RPMI8226 (cell line): ENCODE measurements around the gene C1orf159.
A peak's percentile ranks its signal among the peaks of the same experiment; 100 is the strongest.
"Not testable (repeated sequence)": the region's sequence is repeated elsewhere in the genome, so short reads cannot be mapped to it uniquely, and the experiment has no call there.

Experiments
- DNase-seq: peaks from one replicate; pipeline ENCODE4 v3.0.0-alpha.2; 2015

Gene C1orf159

GRCh38 chr1:1148569-1148968, 32.7 kb upstream of the C1orf159 start:
- DNase-seq: no peak

- DNase-seq: no peak
Observed at GRCh38 chr1:1148061-1148460, 32.2 kb upstream of the C1orf159 start.

- DNase-seq: no peak
Observed at GRCh38 chr1:1146596-1146995, 30.7 kb upstream of the C1orf159 start.

GRCh38 chr1:1146026-1146425, 30.1 kb upstream of the C1orf159 start:
- no peak for DNase-seq

GRCh38 chr1:1145547-1145914, 29.6 kb upstream of the C1orf159 start:
- no peak for DNase-seq

- no peak for DNase-seq
Observed at GRCh38 chr1:1144843-1145546, 29.1 kb upstream of the C1orf159 start.

- DNase-seq: peak; percentile 96
Observed at GRCh38 chr1:1144122-1144842, 28.4 kb upstream of the C1orf159 start.

- DNase-seq: no peak
Observed at GRCh38 chr1:1143636-1144035, 27.7 kb upstream of the C1orf159 start.

- DNase-seq: no peak
Observed at GRCh38 chr1:1142844-1143243, 27.0 kb upstream of the C1orf159 start.

GRCh38 chr1:1142352-1142751, 26.5 kb upstream of the C1orf159 start:
- not testable (repeated sequence) for DNase-seq

- DNase-seq: no peak
Observed at GRCh38 chr1:1141911-1142250, 26.0 kb upstream of the C1orf159 start.

GRCh38 chr1:1141244-1141910, 25.5 kb upstream of the C1orf159 start:
- DNase-seq: no peak

GRCh38 chr1:1140673-1141072, 24.8 kb upstream of the C1orf159 start:
- no peak for DNase-seq

GRCh38 chr1:1137256-1138045, 21.6 kb upstream of the C1orf159 start:
- peak; percentile 91 for DNase-seq

- DNase-seq: peak; percentile 92
Observed at GRCh38 chr1:1136547-1137230, 20.8 kb upstream of the C1orf159 start.

- DNase-seq: no peak
Observed at GRCh38 chr1:1135339-1136136, 19.6 kb upstream of the C1orf159 start.

GRCh38 chr1:1134300-1134970, 18.5 kb upstream of the C1orf159 start:
- no peak for DNase-seq

- no peak for DNase-seq
Observed at GRCh38 chr1:1132956-1133750, 17.3 kb upstream of the C1orf159 start.

- no peak for DNase-seq
Observed at GRCh38 chr1:1132042-1132950, 16.4 kb upstream of the C1orf159 start.
